AG10803 (cell line): Measurements from ENCODE around the gene PPP1R9B.

Experiments
- DNase-seq: peaks from one replicate; pipeline ENCODE4 v3.0.0; 2010; ENCODE audit warnings: low read depth
- H3K4me3 ChIP-seq: 2 replicates; pipeline ENCODE4 v1.5.1; 2011; ENCODE audit warnings: mild to moderate bottlenecking, low read length, control low read depth
- TF ChIP-seq, protein P1 (sequence below): conservative IDR thresholded peaks from 2 replicates; pipeline ENCODE4 v1.5.1; 2011; ENCODE audit warnings: mild to moderate bottlenecking, low read length, control low read depth, inconsistent platforms

PPP1R9B gene

DNA sequence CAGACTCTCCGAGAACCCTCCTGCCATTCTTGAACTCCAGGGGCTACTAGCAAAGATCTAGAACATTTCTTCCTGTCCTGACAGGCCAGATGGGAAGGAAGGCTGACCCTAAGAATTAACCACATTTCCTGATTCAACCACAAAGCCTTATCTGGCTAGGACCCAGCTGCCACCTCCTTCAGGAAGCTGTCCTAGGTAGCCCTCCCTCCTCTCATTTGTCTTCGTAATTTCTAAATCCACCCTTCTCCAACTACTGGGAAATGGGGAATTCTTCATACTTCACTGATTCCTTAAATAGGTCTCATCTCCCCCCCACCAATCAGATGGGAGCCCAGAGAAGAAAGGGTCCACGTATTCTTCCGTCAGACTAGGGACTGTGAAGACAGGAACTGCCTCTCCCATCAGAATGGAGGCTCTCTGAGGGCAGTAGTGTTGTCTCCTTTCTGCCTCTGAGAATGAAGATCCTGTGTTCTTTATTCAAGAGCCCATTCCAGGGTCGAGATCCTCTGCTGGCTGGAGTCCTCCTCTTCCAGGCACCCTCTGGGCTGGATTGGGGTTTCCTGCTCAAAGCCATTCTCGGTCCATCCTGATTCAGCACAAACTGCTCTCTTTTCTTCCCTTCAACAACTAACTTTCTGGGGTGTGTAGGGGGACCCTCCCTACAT is 22.6 kb downstream of the PPP1R9B start:
- H3K4me3 ChIP-seq: no peak overlapping the region
- TF ChIP-seq, protein P1, sequence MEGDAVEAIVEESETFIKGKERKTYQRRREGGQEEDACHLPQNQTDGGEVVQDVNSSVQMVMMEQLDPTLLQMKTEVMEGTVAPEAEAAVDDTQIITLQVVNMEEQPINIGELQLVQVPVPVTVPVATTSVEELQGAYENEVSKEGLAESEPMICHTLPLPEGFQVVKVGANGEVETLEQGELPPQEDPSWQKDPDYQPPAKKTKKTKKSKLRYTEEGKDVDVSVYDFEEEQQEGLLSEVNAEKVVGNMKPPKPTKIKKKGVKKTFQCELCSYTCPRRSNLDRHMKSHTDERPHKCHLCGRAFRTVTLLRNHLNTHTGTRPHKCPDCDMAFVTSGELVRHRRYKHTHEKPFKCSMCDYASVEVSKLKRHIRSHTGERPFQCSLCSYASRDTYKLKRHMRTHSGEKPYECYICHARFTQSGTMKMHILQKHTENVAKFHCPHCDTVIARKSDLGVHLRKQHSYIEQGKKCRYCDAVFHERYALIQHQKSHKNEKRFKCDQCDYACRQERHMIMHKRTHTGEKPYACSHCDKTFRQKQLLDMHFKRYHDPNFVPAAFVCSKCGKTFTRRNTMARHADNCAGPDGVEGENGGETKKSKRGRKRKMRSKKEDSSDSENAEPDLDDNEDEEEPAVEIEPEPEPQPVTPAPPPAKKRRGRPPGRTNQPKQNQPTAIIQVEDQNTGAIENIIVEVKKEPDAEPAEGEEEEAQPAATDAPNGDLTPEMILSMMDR: no peak
- peak; percentile 28 for DNase-seq

DNA sequence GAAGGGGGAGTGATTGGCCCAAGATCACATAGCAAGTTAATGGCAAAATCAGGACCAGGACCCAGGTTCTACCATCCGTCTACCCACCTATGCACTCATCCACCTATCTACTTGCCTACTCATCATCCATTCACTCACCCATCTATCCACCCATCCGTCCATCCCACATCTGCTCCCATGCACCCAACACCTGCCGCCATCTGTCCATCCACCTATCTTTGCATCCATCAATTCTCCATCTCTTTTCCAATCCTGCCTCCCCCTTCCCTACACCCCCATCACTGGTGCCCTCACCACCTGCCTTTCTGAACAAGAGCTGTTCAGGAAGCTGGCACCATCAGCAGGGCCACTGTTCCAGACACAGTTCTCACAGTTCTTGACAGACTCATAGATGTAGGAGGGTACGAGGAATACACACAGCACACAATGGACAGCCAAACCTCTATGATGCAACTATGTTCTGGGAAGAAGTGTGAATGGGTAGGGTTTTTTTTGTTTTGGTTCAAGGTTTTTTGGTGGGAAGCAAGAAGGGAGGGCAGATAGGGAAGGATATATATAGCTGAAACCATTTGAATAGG is 25.0 kb downstream of the PPP1R9B start:
- H3K4me3 ChIP-seq: no peak overlapping the region
- TF ChIP-seq, protein P1: no peak
- no peak for DNase-seq

DNA sequence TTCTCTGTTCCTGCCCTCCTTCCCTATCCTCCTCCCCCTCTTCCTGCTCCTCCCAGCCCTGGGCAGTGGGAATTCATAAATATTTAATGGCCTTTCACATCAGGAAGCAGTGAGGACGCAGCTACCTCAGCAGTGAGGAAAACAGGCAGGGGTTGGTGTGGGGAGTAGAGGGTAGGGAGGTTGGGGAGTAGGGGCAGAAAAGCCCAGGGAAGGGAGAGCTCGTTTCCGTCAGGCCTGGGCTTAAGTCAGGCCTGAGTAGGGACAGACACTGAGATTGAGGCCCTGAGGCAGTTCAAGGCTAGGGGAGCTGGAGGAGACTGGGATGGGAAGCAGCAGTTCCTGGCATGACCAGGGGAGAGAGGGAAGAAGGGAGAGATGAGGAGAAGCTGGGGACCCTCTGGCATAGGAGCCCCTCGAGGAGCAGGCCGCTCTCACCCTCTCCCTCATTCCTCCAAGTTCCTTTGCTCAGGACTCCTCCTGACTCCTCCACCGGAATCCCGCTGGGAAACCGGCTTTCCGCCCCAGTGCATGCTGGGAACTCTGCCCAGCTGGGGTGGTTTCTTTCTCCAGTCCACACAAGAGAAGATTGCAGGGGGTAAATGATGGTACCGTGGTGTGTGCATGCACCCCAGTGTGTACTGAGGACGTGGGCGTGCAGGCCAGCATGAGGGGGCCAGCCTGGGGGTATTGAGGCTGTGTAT is 26.7 kb downstream of the PPP1R9B start:
- DNase-seq: no peak
- TF ChIP-seq, protein P1: no peak
- no peak overlapping the region for H3K4me3 ChIP-seq

DNA sequence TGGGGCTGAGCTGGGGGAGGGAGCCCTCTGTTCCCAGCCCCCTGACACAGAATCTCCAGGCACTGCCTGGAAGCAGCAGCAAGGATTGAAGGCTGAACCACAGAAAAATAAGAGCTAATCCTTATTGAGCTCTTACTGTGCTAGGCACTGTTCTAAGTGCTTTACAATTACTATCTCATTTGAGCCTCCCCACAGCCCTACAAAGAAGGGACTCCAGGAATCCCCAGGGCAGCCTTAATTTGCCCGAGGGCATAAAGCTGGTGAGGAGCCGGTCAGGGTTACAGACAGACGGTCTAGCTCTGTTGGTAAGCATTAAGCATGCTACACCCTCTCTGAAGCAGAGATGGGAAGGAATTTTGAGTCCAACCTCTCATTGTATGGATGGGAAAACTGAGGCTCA is 27.5 kb downstream of the PPP1R9B start:
- no peak overlapping the region for H3K4me3 ChIP-seq
- TF ChIP-seq, protein P1: no peak
- DNase-seq: no peak

DNA sequence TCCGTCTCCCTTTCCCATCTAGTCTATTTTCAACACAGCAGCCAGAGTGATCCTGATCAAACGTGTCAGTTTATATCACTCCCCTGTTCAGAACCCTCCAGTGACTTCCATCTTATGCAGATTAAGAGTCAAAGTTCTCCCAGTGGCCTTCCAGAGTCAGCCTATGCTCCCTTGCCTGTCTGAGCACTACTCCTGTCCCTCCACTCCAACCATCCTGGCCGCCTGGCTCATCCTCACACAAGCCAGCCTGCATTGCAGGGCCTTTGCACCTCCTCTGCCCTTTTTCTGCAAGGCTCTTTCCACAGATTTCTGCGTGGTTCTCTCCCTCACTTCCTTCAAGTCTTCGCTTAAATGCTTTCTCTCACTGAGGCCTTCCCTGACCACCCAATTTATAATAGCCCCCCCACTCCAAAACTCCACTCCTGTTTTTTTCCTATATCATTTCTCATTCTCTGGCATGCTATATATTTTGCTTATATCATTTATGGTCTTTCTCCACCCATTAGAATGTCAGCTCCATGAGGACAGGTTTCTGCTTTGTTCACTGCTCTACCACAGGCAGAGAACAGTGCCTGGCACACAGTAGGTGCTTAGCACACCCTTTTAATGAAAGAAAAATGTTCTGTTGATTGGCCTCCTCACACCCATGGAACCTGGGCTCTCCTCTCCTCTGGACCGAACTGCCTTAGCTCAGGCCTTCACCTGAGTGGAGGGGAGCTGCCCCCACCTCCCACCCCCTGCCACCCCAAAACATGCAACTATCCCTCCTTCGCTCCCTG is 29.8 kb downstream of the PPP1R9B start:
- TF ChIP-seq, protein P1: no peak
- H3K4me3 ChIP-seq: no peak overlapping the region
- no peak for DNase-seq

DNA sequence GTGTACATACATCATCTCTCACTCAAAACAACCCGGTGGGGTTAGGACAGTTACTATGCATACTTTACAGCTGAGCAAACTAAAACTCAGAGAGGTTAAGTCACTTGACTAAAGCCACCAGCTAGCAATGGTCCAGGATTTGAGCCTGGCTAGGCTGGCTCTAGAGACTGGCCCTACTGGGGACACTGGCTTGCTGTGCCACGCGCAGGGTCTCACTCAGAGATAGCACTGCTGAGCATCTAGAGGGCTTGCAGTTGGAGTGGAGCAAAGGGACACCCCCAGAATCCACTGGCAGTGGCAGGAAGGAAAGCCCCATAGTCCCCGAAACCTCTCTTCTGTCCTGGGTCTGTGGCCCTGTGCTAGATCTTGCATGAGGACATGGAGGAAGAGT is 31.7 kb downstream of the PPP1R9B start:
- H3K4me3 ChIP-seq: no peak overlapping the region
- TF ChIP-seq, protein P1: no peak
- no peak for DNase-seq
